Activated CD8-positive, alpha-beta memory T cell treated with anti-CD3 and anti-CD28 coated beads, Interleukin-2, amount 50 U/mL, for 1 hour (primary cell): Measurements from ENCODE around the gene CYP19A1.
"Not testable (repeated sequence)": the region's sequence is repeated elsewhere in the genome, so short reads cannot be mapped to it uniquely, and the experiment has no call there.

Experiments
- DNase-seq: peaks from one replicate; pipeline ENCODE4 v3.0.0-alpha.2; 2020; ENCODE audit errors: extremely low read depth

The CYP19A1 gene

GRCh38 chr15:51212239-51212638, 126.2 kb downstream of the CYP19A1 start:
- DNase-seq, result no peak

- DNase-seq, result no peak
These were observed 133.1 kb downstream of the CYP19A1 start for GRCh38 chr15:51205050-51205975.

- no peak for DNase-seq
These were observed 134.6 kb downstream of the CYP19A1 start for GRCh38 chr15:51203797-51204196.

- DNase-seq, result no peak
These were observed 135.6 kb downstream of the CYP19A1 start for GRCh38 chr15:51202783-51203182.

GRCh38 chr15:51201581-51201980, 136.8 kb downstream of the CYP19A1 start:
- DNase-seq, result no peak

GRCh38 chr15:51200792-51201191, 137.6 kb downstream of the CYP19A1 start:
- no peak for DNase-seq

GRCh38 chr15:51199541-51199940, 138.9 kb downstream of the CYP19A1 start:
- no peak for DNase-seq

- DNase-seq, result no peak
These were observed 139.6 kb downstream of the CYP19A1 start for GRCh38 chr15:51198701-51199232.

GRCh38 chr15:51195459-51195858, 142.9 kb downstream of the CYP19A1 start:
- no peak for DNase-seq

- no peak for DNase-seq
These were observed 144.4 kb downstream of the CYP19A1 start for GRCh38 chr15:51193979-51194378.

GRCh38 chr15:51193526-51193925, 144.9 kb downstream of the CYP19A1 start:
- no peak for DNase-seq

GRCh38 chr15:51192521-51193280, 145.7 kb downstream of the CYP19A1 start:
- peak; percentile 4 for DNase-seq

- DNase-seq, result no peak
These were observed 146.6 kb downstream of the CYP19A1 start for GRCh38 chr15:51191766-51192165.

GRCh38 chr15:51191072-51191670, 147.2 kb downstream of the CYP19A1 start:
- no peak for DNase-seq

GRCh38 chr15:51190424-51191068, 147.8 kb downstream of the CYP19A1 start:
- DNase-seq, result no peak

- DNase-seq, result no peak
These were observed 148.6 kb downstream of the CYP19A1 start for GRCh38 chr15:51189669-51190385.

- DNase-seq, result not testable (repeated sequence)
These were observed 149.6 kb downstream of the CYP19A1 start for GRCh38 chr15:51188791-51189190.

GRCh38 chr15:51186891-51187290, 151.5 kb downstream of the CYP19A1 start:
- DNase-seq, result no peak

- no peak for DNase-seq
These were observed 152.2 kb downstream of the CYP19A1 start for GRCh38 chr15:51186181-51186705.
